GM12801 (cell line): ENCODE results near the gene MAPKAP1.

Experiments used
- TF ChIP-seq, protein P1 (sequence below): IDR thresholded peaks from one replicate; pipeline ENCODE4 v1.5.1; 2011; ENCODE audit warnings: control low read depth; ENCODE audit not compliant: insufficient read length; ENCODE audit errors: extremely low read depth

MAPKAP1 gene

DNA sequence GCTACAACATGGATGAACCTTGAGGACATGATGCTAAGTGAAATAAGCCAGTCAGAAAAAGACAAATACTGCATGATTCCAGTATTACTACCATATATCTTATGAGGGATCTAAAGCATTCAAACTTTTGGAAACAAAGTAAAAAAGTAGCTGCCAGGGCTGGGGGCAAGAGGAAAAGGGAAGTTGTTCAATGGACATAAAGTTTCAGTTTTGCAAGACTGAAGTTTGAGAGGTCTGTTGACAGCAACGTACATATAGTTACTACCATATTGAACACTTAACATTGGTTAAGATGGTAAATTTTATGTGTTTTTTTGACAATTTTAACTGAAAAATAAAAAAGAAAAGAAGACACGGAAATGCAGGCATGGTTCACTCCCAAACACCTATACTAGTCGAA is 77.6 kb downstream of the MAPKAP1 start:
- TF ChIP-seq, protein P1, sequence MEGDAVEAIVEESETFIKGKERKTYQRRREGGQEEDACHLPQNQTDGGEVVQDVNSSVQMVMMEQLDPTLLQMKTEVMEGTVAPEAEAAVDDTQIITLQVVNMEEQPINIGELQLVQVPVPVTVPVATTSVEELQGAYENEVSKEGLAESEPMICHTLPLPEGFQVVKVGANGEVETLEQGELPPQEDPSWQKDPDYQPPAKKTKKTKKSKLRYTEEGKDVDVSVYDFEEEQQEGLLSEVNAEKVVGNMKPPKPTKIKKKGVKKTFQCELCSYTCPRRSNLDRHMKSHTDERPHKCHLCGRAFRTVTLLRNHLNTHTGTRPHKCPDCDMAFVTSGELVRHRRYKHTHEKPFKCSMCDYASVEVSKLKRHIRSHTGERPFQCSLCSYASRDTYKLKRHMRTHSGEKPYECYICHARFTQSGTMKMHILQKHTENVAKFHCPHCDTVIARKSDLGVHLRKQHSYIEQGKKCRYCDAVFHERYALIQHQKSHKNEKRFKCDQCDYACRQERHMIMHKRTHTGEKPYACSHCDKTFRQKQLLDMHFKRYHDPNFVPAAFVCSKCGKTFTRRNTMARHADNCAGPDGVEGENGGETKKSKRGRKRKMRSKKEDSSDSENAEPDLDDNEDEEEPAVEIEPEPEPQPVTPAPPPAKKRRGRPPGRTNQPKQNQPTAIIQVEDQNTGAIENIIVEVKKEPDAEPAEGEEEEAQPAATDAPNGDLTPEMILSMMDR = no peak

DNA sequence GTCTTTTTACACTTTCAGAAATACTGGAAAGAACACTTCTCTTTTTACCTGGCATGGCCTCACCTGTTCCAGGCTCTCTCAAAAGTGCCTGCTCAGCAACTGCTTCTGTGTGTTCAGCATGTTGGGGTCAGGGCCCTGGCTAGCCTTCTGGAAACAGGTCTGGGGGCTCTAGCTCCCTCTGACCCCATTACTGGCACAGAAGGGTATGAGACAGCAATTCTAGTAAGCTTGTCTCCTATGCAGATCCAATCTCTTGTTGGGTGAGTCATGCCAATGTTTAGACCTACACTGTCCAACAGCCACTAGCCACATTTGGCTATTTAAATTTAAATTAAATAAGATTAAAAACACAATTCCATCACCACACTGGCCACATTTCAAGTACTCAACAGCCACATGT is 80.8 kb downstream of the MAPKAP1 start:
- TF ChIP-seq, protein P1 = no peak

DNA sequence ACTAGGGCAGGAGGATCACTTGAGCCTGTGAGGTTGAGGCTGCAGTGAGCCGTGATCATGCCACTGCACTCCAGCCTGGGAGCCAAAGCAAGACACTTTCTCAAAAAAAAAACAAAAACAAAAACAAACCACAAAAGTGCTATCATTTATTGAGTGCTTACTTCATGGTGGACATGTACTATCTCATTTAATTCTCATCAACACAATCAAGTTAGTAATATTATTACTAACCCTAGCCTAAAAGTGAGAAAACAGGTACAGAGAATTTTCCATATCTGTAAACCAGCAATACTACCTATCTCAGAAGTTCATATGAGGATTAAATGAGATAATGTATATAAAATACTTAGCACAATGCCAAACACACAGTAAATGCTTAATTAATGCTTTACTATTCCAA is 85.8 kb downstream of the MAPKAP1 start:
- TF ChIP-seq, protein P1 = no peak

DNA sequence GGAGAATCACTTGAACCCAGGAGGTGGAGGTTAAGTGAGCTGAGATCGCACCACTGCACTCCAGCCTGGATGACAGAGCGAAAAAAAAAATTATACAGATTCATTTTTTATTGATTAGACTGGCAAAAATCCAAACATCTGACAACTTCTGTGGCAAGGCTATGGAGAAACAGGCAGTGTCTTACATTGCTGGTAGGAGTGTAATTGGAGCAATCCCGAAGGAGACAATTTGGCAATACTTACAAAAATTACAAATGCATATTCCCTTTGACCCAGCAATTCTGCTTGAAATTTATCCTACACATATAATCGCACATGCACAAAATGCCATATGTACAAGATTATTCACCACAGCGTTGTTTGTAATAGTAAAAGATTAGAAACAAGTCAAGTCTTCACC is 86.8 kb downstream of the MAPKAP1 start:
- TF ChIP-seq, protein P1 = no peak

DNA sequence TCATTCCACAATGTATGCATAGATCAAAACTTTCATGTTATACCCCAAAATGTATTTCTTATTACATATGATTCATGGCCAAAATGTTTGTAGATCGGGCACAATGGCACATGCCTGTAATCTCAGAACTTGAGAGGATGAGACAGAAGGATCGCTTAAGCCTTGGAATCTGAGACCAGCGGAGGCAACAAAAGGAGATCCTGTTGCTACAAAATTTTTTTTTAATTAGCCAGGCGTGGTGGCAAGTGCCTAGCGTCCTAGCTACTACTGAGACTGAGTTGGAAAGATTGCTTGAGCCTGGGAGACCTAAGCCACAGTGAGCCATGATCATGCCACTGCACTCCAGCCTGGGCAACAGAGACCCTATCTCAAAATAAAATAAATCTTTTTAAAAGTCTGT is 89.9 kb downstream of the MAPKAP1 start:
- TF ChIP-seq, protein P1 = no peak

DNA sequence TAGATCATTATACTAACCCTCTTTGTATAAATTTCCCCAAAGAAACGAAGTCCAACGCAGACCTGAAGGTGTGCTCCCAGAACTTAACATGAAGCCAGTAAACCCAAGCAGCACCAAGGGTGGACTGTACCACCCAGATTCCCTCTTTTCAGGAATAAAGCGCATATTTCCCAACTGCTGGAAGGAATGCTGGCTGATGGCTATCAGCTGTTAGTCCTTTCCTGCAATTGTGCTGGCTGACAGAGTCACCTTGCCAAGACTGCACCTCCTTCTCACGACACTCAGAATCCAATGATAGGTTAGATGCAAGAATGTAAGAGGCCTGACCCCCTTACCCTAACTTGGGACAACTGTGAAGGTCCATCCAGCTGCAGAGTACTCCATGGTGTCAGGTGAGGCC is 93.9 kb downstream of the MAPKAP1 start:
- TF ChIP-seq, protein P1 = no peak

DNA sequence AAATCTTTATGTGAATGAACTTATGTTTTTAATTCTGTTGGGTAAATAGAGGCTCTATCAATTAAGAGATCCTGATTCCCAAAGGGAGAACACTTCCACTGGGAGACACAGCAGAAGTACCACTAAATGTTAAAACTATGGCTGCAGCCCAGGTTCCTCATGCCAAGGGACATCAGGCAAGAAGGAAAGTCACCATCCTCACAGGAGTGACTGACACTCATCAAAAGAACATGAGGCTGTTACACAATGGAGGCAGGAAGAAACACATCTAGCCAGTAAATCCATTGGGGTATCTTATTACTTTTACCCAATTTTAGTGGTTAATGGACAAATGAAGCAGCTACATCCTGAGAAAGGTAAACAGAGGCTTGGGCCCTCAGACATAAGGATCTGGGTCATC is 94.4 kb downstream of the MAPKAP1 start:
- TF ChIP-seq, protein P1 = no peak

DNA sequence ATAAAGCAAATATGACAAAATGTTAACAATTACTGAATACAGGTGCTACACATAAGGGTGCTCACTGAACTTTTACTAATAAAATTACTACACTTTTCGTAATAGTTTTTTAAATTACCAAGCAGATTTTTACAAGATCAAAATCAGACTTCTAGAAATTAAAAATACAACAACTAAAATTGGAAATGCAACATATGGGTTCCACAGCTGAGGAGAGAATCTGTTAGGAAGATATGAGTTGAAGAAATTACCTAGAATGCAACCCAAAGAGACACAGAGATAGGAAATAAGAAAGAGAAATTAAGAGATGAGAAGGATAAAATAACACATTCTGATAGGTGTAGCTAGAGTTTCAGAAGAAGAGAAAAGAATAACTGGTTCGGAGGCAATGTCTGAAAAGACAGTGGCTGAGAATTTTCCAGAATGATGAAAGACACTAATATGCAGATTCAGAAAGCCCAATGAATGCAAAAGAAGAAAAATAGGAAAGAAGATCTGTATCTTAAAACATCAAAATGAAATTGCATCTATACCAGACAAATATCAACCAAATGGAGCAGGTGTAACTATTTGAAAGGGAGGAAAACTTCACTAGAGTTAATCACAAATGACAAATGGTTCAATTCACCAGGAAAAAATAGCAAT is 95.8 kb downstream of the MAPKAP1 start:
- TF ChIP-seq, protein P1 = no peak
